Sigmoid colon (tissue), 4 donors: ENCODE results near the gene NEK2.

Experiments
- CTCF ChIP-seq, 4 experiments: fragments of 450-650 bp in 3 of 4; fragments of 200-600 bp in 1 of 4; IDR thresholded peaks; one replicate each; pipeline ENCODE4 v1.5.1; 2016 to 2019; ENCODE audit warnings: antibody characterized with exemption in 4 of 4, mild to moderate bottlenecking in 3 of 4, moderate library complexity in 2 of 4
- EP300 ChIP-seq, 4 donors: sonication (generic); formaldehyde crosslinking; IDR thresholded peaks; one replicate each; pipeline ENCODE4 v1.6.1; 2017; ENCODE audit warnings: antibody characterized with exemption in 4 of 4
- POLR2A ChIP-seq, 2 donors: fragments of 450-650 bp; IDR thresholded peaks; one replicate each; pipeline ENCODE4 v1.6.1; 2016; ENCODE audit warnings: antibody characterized with exemption in 2 of 2, mild to moderate bottlenecking in 2 of 2, moderate library complexity in 2 of 2
- POLR2AphosphoS5 ChIP-seq, 4 donors: sonication (generic); formaldehyde crosslinking; IDR thresholded peaks; one replicate each; pipeline ENCODE4 v1.6.1; 2017; ENCODE audit warnings: antibody characterized with exemption in 4 of 4

- TF ChIP-seq EP300 (IDR thresholded peaks at IDR 0.05) = no peak
- no peak for TF ChIP-seq CTCF (IDR thresholded peaks at IDR 0.05)
- no peak for TF ChIP-seq POLR2A (IDR thresholded peaks at IDR 0.05)
- TF ChIP-seq POLR2AphosphoS5 (IDR thresholded peaks at IDR 0.05) = no peak
These were observed 61.5 kb downstream of the NEK2 start for GRCh38 chr1:211613951-211614350.
